ENCODE results near the gene ALK.

Gene ALK

GRCh38 chr2:29587402-29588190 lies 333.8 kb downstream of the ALK start:
- no peak for DNase-seq (ENCODE audit: insufficient read length, low spot score)
- no peak for FAIRE-seq
- no peak for TF ChIP-seq CTCF (IDR thresholded peaks at IDR 0.05; ENCODE audit: insufficient read depth, missing control alignments)

GRCh38 chr2:29586919-29587318 lies 334.5 kb downstream of the ALK start:
- no peak for FAIRE-seq

GRCh38 chr2:29583548-29584156 lies 337.7 kb downstream of the ALK start:
- DNase-seq (ENCODE audit: insufficient read length, low spot score) = no peak
- no peak for FAIRE-seq

More at GRCh38 chr2:29586919-29587318, 334.5 kb downstream of the ALK start:
- DNase-seq (ENCODE audit: insufficient read length, low spot score) = no peak
- no peak for TF ChIP-seq CTCF (IDR thresholded peaks at IDR 0.05; ENCODE audit: insufficient read depth, missing control alignments)

DNA sequence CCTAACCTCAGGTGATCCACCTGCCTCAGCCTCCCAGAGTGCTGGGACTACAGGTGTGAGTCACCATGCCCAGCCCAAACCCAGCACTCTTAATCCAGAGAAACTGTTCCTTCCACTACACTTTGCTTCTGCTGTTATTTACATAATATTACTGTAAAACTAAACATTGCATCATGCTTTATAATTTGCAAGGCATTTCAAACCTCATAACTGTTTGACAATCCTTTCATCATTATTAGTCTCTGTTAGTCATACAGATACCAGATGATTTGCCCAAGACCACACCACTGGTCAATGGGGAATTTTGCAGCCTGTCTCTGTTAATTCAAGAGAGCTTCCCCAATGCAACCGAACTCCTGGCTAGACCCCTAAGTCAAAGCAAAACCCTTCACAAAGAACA lies 338.3 kb downstream of the ALK start:
- no peak for DNase-seq (ENCODE audit: insufficient read length, low spot score)
- FAIRE-seq = no peak
- no peak for TF ChIP-seq CTCF (IDR thresholded peaks at IDR 0.05; ENCODE audit: insufficient read depth, missing control alignments)

More at GRCh38 chr2:29583548-29584156, 337.7 kb downstream of the ALK start:
- no peak for TF ChIP-seq CTCF (IDR thresholded peaks at IDR 0.05; ENCODE audit: insufficient read depth, missing control alignments)

- no peak for FAIRE-seq
- no peak for DNase-seq (ENCODE audit: insufficient read length, low spot score)
- no peak for TF ChIP-seq CTCF (IDR thresholded peaks at IDR 0.05; ENCODE audit: insufficient read depth, missing control alignments)
Observed at GRCh38 chr2:29582062-29582461, 339.3 kb downstream of the ALK start.

- no peak for TF ChIP-seq CTCF (IDR thresholded peaks at IDR 0.05; ENCODE audit: insufficient read depth, missing control alignments)
- FAIRE-seq (no peak), DNase-seq (ENCODE audit: insufficient read length, low spot score) (no peak)
Observed at GRCh38 chr2:29580223-29580622, 341.2 kb downstream of the ALK start.

Measured in D721Med (cell line).